Activated T-helper 1 cell treated with anti-CD3 and anti-CD28 coated beads, Interleukin-12 subunit alpha, Interleukin-12 subunit beta, Interleukin-2, Interleukin-4 antibody, amounts not matched to agents 30 ng/mL and 10 ng/mL and 1 ng/mL, durations not matched to agents 14 hours and 24 hours and 36 hours (primary cell): ENCODE results near the gene CMTM8. TPM values are rescaled to one million over a fixed set of nuclear protein-coding genes. Genes with fewer than 3 reads are reported as not detected.

Experiments used
- DNase-seq: peaks from one replicate; pipeline ENCODE4 v3.0.0; 2021; ENCODE audit warnings: low spot score
- H3K27ac Mint-ChIP-seq: one replicate; pipeline ENCODE4 v1.8.0; 2021; ENCODE audit warnings: mild to moderate bottlenecking, mixed read lengths
- H3K27me3 Mint-ChIP-seq: one replicate; pipeline ENCODE4 v1.8.0; 2022; ENCODE audit warnings: mild to moderate bottlenecking, moderate library complexity, mixed read lengths; ENCODE audit not compliant: insufficient read depth
- H3K36me3 Mint-ChIP-seq: one replicate; pipeline ENCODE4 v1.8.0; 2021; ENCODE audit warnings: low read depth, mixed read lengths
- H3K4me1 Mint-ChIP-seq: one replicate; pipeline ENCODE4 v1.8.0; 2021; ENCODE audit warnings: low read depth, mixed read lengths
- H3K4me3 Mint-ChIP-seq: one replicate; pipeline ENCODE4 v1.8.0; 2021; ENCODE audit warnings: mild to moderate bottlenecking, moderate library complexity, mixed read lengths
- H3K9me3 Mint-ChIP-seq: one replicate; pipeline ENCODE4 v1.8.0; 2021; ENCODE audit warnings: mixed read lengths
- intact Hi-C: fragments of 100-400 bp; cut with micrococcal nuclease; formaldehyde crosslinking; loops from one replicate; pipeline ENCODE4 v1.15.1; 2024
- total RNA-seq: library from RNA; stranded (reverse); gene quantifications from 2 replicates; pipeline ENCODE4 v1.2.3, GENCODE V29; 2022

Gene CMTM8
- total RNA-seq, 1 donor from 2014 or later, result 5.7 TPM

- peaks cover 41% of the 10 kb centered on the region for H3K36me3 Mint-ChIP-seq
- intact Hi-C loops, result no loop called here
- peak overlapping the region; percentile 19 for H3K27ac Mint-ChIP-seq
- H3K4me1 Mint-ChIP-seq, result peaks cover 85% of the 10 kb centered on the region
- H3K27me3 Mint-ChIP-seq, result no peaks in the 10 kb centered on the region
- no peaks in the 10 kb centered on the region for H3K9me3 Mint-ChIP-seq
- no peak overlapping the region for H3K4me3 Mint-ChIP-seq
- DNase-seq, result no peak
These were observed 168.3 kb downstream of the CMTM8 start for GRCh38 chr3:32406486-32407408.

- no peak overlapping the region for H3K27ac Mint-ChIP-seq
- peaks cover 82% of the 10 kb centered on the region for H3K4me1 Mint-ChIP-seq
- H3K4me3 Mint-ChIP-seq, result no peak overlapping the region
- H3K36me3 Mint-ChIP-seq, result peaks cover 26% of the 10 kb centered on the region
- DNase-seq, result no peak
- H3K9me3 Mint-ChIP-seq, result no peaks in the 10 kb centered on the region
- intact Hi-C loops, result no loop called here
- H3K27me3 Mint-ChIP-seq, result no peaks in the 10 kb centered on the region
These were observed 172.1 kb downstream of the CMTM8 start for GRCh38 chr3:32410367-32411246.

- peaks cover 80% of the 10 kb centered on the region for H3K4me1 Mint-ChIP-seq
- H3K9me3 Mint-ChIP-seq, result no peaks in the 10 kb centered on the region
- intact Hi-C loops, result no loop called here
- no peak overlapping the region for H3K27ac Mint-ChIP-seq
- H3K27me3 Mint-ChIP-seq, result no peaks in the 10 kb centered on the region
- H3K36me3 Mint-ChIP-seq, result peaks cover 23% of the 10 kb centered on the region
- no peak for DNase-seq
- no peak overlapping the region for H3K4me3 Mint-ChIP-seq
These were observed 173.0 kb downstream of the CMTM8 start for GRCh38 chr3:32411442-32411841.

GRCh38 chr3:32412887-32413286 is 174.4 kb downstream of the CMTM8 start:
- DNase-seq, result no peak
- Mint-ChIP-seq H3K4me3 (no peak overlapping the region), H3K4me1 (peaks cover 76% of the 10 kb centered on the region), H3K27ac (no peak overlapping the region), H3K36me3 (peaks cover 16% of the 10 kb centered on the region), H3K27me3 (no peaks in the 10 kb centered on the region), H3K9me3 (no peaks in the 10 kb centered on the region)
- intact Hi-C loops, result no loop called here

- Mint-ChIP-seq H3K27me3 (no peaks in the 10 kb centered on the region), H3K27ac (peak overlapping the region; percentile 86), H3K36me3 (peaks cover 19% of the 10 kb centered on the region), H3K4me3 (peak overlapping the region; percentile 53), H3K4me1 (peaks cover 79% of the 10 kb centered on the region), H3K9me3 (peaks cover 1% of the 10 kb centered on the region)
- DNase-seq, result no peak
- intact Hi-C loops, result loop anchor here (2.0 kb wide), 1 partner anchor 19 kb away; no protein-coding TSS in a partner anchor
These were observed 175.5 kb downstream of the CMTM8 start for GRCh38 chr3:32413845-32414521.

- Mint-ChIP-seq H3K27ac (peak overlapping the region; percentile 86), H3K9me3 (peaks cover 7% of the 10 kb centered on the region), H3K27me3 (no peaks in the 10 kb centered on the region), H3K36me3 (peaks cover 19% of the 10 kb centered on the region), H3K4me1 (peaks cover 81% of the 10 kb centered on the region), H3K4me3 (peak overlapping the region; percentile 53)
- DNase-seq, result peak; percentile 59
- intact Hi-C loops, result loop anchor here (2.0 kb wide), 1 partner anchor 18 kb away; no protein-coding TSS in a partner anchor
These were observed 176.2 kb downstream of the CMTM8 start for GRCh38 chr3:32414522-32415202.

- Mint-ChIP-seq H3K27ac (peak overlapping the region; percentile 61), H3K4me1 (peaks cover 89% of the 10 kb centered on the region), H3K36me3 (peaks cover 13% of the 10 kb centered on the region), H3K4me3 (peak overlapping the region; percentile 23), H3K9me3 (peaks cover 7% of the 10 kb centered on the region), H3K27me3 (no peaks in the 10 kb centered on the region)
- intact Hi-C loops, result loop anchor here (1.0 to 2.0 kb wide), 2 partner anchors 9 to 21 kb away; no protein-coding TSS in a partner anchor
- DNase-seq, result no peak
These were observed 181.3 kb downstream of the CMTM8 start for GRCh38 chr3:32419742-32420125.

Other genes starting within 250 kb of the CMTM8 start
- 16.3 and 16.6 TPM in 2 replicates for gene GPD1L, start 132.1 kb upstream of the CMTM8 start, total RNA-seq
- 50.6 and 59.7 TPM in 2 replicates for gene CMTM7, start 153.2 kb downstream of the CMTM8 start, total RNA-seq